Liver (tissue), 9 donors: ENCODE results near the gene FOXK2. TPM values are rescaled to one million over a fixed set of nuclear protein-coding genes. Genes with fewer than 3 reads are reported as not detected.
"Not testable (repeated sequence)": the region's sequence is repeated elsewhere in the genome, so short reads cannot be mapped to it uniquely, and the experiment has no call there.

Experiments
- DNase-seq: peaks from one replicate; pipeline ENCODE4 v3.0.0-alpha.2; 2017; ENCODE audit warnings: low spot score
- H3K27ac ChIP-seq, 2 donors: one replicate each; pipeline ENCODE4 v1.7.0; 2013; ENCODE audit warnings: inconsistent platforms in 2 of 2, low read length in 2 of 2, control low read depth in 1 of 2, low read depth in 1 of 2, mild to moderate bottlenecking in 1 of 2
- H3K27me3 ChIP-seq, 4 donors: one replicate each; pipeline versions ENCODE4 v1.6.1 to v1.7.0; 2013; ENCODE audit warnings: low read length in 3 of 4, inconsistent platforms in 1 of 4, mild to moderate bottlenecking in 1 of 4, moderate library complexity in 1 of 4; ENCODE audit not compliant: control insufficient read depth in 4 of 4, insufficient read depth in 4 of 4
- H3K36me3 ChIP-seq, 4 donors: one replicate each; pipeline versions ENCODE4 v1.6.1 to v1.7.0; 2013; ENCODE audit warnings: low read length in 3 of 4, mild to moderate bottlenecking in 3 of 4, low read depth in 1 of 4, moderate library complexity in 1 of 4; ENCODE audit not compliant: control insufficient read depth in 4 of 4, insufficient read depth in 3 of 4
- H3K4me1 ChIP-seq, 4 donors: one replicate each; pipeline versions ENCODE4 v1.6.1 to v1.7.0; 2013; ENCODE audit warnings: low read length in 3 of 4, mild to moderate bottlenecking in 3 of 4, moderate library complexity in 1 of 4; ENCODE audit not compliant: control insufficient read depth in 4 of 4, insufficient read depth in 4 of 4
- H3K4me3 ChIP-seq, 3 donors: one replicate each; pipeline versions ENCODE4 v1.6.1 to v1.7.0; 2013; ENCODE audit warnings: low read length in 3 of 3, control low read depth in 1 of 3, low read depth in 1 of 3, mild to moderate bottlenecking in 1 of 3
- H3K9ac ChIP-seq, 2 donors: one replicate each; pipeline ENCODE4 v1.7.0; 2013; ENCODE audit warnings: low read length in 2 of 2, mild to moderate bottlenecking in 2 of 2, moderate library complexity in 2 of 2, control low read depth in 1 of 2, low read depth in 1 of 2
- H3K9me3 ChIP-seq, 4 donors: one replicate each; pipeline versions ENCODE4 v1.6.1 to v1.7.0; 2013; ENCODE audit warnings: low read length in 3 of 4; ENCODE audit not compliant: control insufficient read depth in 4 of 4
- CTCF ChIP-seq: fragments of 150-350 bp; IDR thresholded peaks from 2 replicates; pipeline ENCODE4 v1.5.1; 2017; ENCODE audit warnings: improper control_type of control experiment, low read depth, low read length; ENCODE audit not compliant: missing input control
- EGR1 ChIP-seq, 2 donors: IDR thresholded peaks; 2 replicates each; pipeline ENCODE4 v1.6.1; 2016 to 2018; ENCODE audit warnings: antibody characterized with exemption in 2 of 2, low read depth in 2 of 2
- FOXA1 ChIP-seq: IDR thresholded peaks from 2 replicates; pipeline ENCODE4 v1.6.1; 2016; ENCODE audit warnings: antibody characterized with exemption
- FOXA2 ChIP-seq: IDR thresholded peaks from 2 replicates; pipeline ENCODE4 v1.6.1; 2016; ENCODE audit warnings: antibody characterized with exemption
- GABPA ChIP-seq, 2 donors: IDR thresholded peaks in 1 of 2; conservative IDR thresholded peaks in 1 of 2; 2 replicates each; pipeline ENCODE4 v1.6.1; 2016; ENCODE audit warnings: antibody characterized with exemption in 2 of 2, mild to moderate bottlenecking in 1 of 2, moderate library complexity in 1 of 2
- HNF4A ChIP-seq, 2 donors: conservative IDR thresholded peaks; 2 replicates each; pipeline ENCODE4 v1.6.1; 2016; ENCODE audit warnings: antibody characterized with exemption in 2 of 2, mild to moderate bottlenecking in 2 of 2
- HNF4G ChIP-seq: IDR thresholded peaks from 2 replicates; pipeline ENCODE4 v1.6.1; 2016; ENCODE audit warnings: antibody characterized with exemption
- JUND ChIP-seq, 2 donors: IDR thresholded peaks; 2 replicates each; pipeline ENCODE4 v1.6.1; 2016; ENCODE audit warnings: antibody characterized with exemption in 2 of 2
- MAX ChIP-seq: IDR thresholded peaks from 2 replicates; pipeline ENCODE4 v1.6.1; 2016; ENCODE audit warnings: antibody characterized with exemption
- NR2F2 ChIP-seq: IDR thresholded peaks from 2 replicates; pipeline ENCODE4 v1.6.1; 2016; ENCODE audit warnings: antibody characterized with exemption
- RAD21 ChIP-seq, 2 donors: IDR thresholded peaks; 2 replicates each; pipeline ENCODE4 v1.6.1; 2016; ENCODE audit warnings: antibody characterized with exemption in 2 of 2, mild to moderate bottlenecking in 2 of 2
- RXRA ChIP-seq, 2 donors: IDR thresholded peaks; 2 replicates each; pipeline ENCODE4 v1.6.1; 2017 to 2018; ENCODE audit warnings: antibody characterized with exemption in 2 of 2, mild to moderate bottlenecking in 1 of 2
- SP1 ChIP-seq: IDR thresholded peaks from 2 replicates; pipeline ENCODE4 v1.6.1; 2018; ENCODE audit warnings: antibody characterized with exemption, mild to moderate bottlenecking
- TAF1 ChIP-seq: conservative IDR thresholded peaks from 2 replicates; pipeline ENCODE4 v1.6.1; 2016; ENCODE audit warnings: antibody characterized with exemption, mild to moderate bottlenecking
- YY1 ChIP-seq: IDR thresholded peaks from 2 replicates; pipeline ENCODE4 v1.6.1; 2016; ENCODE audit warnings: antibody characterized with exemption, mild to moderate bottlenecking
- WGBS: extraction: QIAGEN DNeasy Blood & Tissue Kit; methylation state at CpG from one replicate; pipeline ENCODE4 v1.1.7; 2013; 5-methylcytosine and 5-hydroxymethylcytosine counted together
- polyA plus RNA-seq, 2 donors: library from polyadenylated mRNA; stranded (reverse) in 1 of 2; unstranded in 1 of 2; fragments of 200-250 nt in 1 of 2; fragments of >200 nt in 1 of 2; fragmentation: Nextera tagmentation in 1 of 2; extraction: Ambion mirVana in 1 of 2; gene quantifications; one replicate each; pipeline versions ENCODE4 v1.2.1 to v1.2.3, GENCODE V29; 2013 to 2015
- total RNA-seq, 2 donors: library from RNA; depleted of rRNA; stranded (reverse); fragments of >200 nt; gene quantifications; one replicate each; pipeline ENCODE4 v1.2.3, GENCODE V29; 2014
- TF ChIP-seq, protein P1 (sequence below): IDR thresholded peaks from 2 replicates; pipeline ENCODE4 v1.6.1; 2016; ENCODE audit warnings: antibody characterized with exemption
- TF ChIP-seq, protein P2 (sequence below): IDR thresholded peaks from 2 replicates; pipeline ENCODE4 v1.6.1; 2016; ENCODE audit warnings: antibody characterized with exemption
- TF ChIP-seq, protein P3 (sequence below): IDR thresholded peaks from 2 replicates; pipeline ENCODE4 v1.6.1; 2016; ENCODE audit warnings: antibody characterized with exemption, mild to moderate bottlenecking
- donor health status: healthy.
- donor health status: healthy.
- donor health status: healthy.
- donor health status: healthy.
- donor health status: healthy.

Gene FOXK2
- total and polyA plus RNA-seq, 4 donors = 3.1 to 16.2 (median 10.8) TPM

DNA sequence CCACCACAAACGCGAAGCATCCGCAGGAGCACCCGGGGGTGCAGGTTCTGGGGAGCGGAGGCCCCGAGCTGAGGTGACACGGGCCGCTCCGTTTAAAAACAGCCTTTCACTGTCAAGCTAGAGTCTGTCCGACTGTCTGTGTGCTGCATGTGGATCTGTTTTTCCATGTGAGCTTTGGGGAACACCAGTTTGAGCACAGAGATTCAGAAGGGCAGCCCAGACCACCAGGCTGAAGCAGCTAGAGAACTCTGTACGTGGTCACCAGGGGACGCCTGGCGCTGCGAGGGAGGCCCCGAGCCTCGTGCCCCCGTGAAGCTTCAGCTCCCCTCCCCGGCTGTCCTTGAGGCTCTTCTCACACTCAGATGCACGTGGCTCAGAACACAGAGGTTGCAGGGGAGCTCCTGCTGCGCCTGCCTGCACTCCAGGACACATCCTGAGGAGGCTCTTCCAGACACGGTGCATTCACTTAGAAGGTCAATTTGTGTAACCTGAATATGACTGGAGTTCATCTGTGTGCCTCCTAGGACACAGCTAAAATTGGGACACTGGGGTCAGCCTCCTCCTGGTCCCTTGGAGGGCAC, 15.7 kb upstream of the FOXK2 start:
- TF ChIP-seq, protein P1, sequence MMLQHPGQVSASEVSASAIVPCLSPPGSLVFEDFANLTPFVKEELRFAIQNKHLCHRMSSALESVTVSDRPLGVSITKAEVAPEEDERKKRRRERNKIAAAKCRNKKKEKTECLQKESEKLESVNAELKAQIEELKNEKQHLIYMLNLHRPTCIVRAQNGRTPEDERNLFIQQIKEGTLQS = no peak
- TF ChIP-seq TAF1 (no peak), FOXA1 (no peak), YY1 (no peak), HNF4G (no peak), SP1 (no peak)
- Histone ChIP-seq H3K4me3 (no peak overlapping the region), H3K9ac (no peak overlapping the region), H3K9me3 (no peaks in the 10 kb centered on the region), H3K27ac (no peak overlapping the region), H3K4me1 (peaks cover 0 to 13% (median 2%) of the 10 kb centered on the region in 4 donors), H3K36me3 (no peaks in the 10 kb centered on the region), H3K27me3 (no peaks in the 10 kb centered on the region)
- no peak for DNase-seq
- 91% methylated on average over 21 of the region's 21 CpGs for whole genome bisulfite sequencing

DNA sequence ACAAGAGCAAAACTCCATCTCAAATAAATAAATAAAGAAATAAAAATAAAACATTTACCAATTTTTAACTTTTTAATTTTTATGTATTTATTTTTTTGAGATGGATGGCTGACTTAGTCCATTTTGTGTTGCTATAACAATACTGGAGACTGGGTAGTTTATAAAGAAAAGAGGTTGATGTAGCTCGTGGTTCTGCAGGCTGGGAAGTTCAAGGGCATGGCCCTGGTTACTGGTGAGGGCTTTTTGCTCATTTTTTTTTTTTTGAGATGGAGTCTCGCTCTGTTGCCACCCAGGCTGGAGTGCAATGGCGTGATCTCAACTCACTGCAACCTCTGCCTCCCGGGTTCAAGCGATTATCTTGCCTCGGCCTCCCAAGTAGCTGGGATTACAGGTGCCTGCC, 14.2 kb upstream of the FOXK2 start:
- Histone ChIP-seq H3K4me3 (no peak overlapping the region), H3K9ac (no peak overlapping the region), H3K36me3 (no peaks in the 10 kb centered on the region), H3K9me3 (no peaks in the 10 kb centered on the region), H3K27me3 (no peaks in the 10 kb centered on the region), H3K4me1 (peaks cover 0 to 13% (median 2%) of the 10 kb centered on the region in 4 donors), H3K27ac (no peak overlapping the region)
- no peak for DNase-seq
- TF ChIP-seq RAD21 (IDR thresholded peaks at IDR 0.05) (no peak), YY1 (no peak), RXRA (IDR thresholded peaks at IDR 0.05) (no peak), NR2F2 (no peak), JUND (IDR thresholded peaks at IDR 0.05) (no peak), GABPA (IDR thresholded peaks at IDR 0.05 in 1 of 2, conservative IDR thresholded peaks at IDR 0.05 in 1 of 2) (no peak), EGR1 (IDR thresholded peaks at IDR 0.05; ENCODE audit: low read depth in 2 of 2) (no peak), CTCF (no peak), MAX (no peak), HNF4A (conservative IDR thresholded peaks at IDR 0.05) (no peak), SP1 (no peak), HNF4G (no peak), FOXA2 (no peak), FOXA1 (no peak)
- TF ChIP-seq, protein P2, sequence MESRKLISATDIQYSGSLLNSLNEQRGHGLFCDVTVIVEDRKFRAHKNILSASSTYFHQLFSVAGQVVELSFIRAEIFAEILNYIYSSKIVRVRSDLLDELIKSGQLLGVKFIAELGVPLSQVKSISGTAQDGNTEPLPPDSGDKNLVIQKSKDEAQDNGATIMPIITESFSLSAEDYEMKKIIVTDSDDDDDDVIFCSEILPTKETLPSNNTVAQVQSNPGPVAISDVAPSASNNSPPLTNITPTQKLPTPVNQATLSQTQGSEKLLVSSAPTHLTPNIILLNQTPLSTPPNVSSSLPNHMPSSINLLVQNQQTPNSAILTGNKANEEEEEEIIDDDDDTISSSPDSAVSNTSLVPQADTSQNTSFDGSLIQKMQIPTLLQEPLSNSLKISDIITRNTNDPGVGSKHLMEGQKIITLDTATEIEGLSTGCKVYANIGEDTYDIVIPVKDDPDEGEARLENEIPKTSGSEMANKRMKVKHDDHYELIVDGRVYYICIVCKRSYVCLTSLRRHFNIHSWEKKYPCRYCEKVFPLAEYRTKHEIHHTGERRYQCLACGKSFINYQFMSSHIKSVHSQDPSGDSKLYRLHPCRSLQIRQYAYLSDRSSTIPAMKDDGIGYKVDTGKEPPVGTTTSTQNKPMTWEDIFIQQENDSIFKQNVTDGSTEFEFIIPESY = no peak
- TF ChIP-seq, protein P1 = no peak
- TF ChIP-seq, protein P3, sequence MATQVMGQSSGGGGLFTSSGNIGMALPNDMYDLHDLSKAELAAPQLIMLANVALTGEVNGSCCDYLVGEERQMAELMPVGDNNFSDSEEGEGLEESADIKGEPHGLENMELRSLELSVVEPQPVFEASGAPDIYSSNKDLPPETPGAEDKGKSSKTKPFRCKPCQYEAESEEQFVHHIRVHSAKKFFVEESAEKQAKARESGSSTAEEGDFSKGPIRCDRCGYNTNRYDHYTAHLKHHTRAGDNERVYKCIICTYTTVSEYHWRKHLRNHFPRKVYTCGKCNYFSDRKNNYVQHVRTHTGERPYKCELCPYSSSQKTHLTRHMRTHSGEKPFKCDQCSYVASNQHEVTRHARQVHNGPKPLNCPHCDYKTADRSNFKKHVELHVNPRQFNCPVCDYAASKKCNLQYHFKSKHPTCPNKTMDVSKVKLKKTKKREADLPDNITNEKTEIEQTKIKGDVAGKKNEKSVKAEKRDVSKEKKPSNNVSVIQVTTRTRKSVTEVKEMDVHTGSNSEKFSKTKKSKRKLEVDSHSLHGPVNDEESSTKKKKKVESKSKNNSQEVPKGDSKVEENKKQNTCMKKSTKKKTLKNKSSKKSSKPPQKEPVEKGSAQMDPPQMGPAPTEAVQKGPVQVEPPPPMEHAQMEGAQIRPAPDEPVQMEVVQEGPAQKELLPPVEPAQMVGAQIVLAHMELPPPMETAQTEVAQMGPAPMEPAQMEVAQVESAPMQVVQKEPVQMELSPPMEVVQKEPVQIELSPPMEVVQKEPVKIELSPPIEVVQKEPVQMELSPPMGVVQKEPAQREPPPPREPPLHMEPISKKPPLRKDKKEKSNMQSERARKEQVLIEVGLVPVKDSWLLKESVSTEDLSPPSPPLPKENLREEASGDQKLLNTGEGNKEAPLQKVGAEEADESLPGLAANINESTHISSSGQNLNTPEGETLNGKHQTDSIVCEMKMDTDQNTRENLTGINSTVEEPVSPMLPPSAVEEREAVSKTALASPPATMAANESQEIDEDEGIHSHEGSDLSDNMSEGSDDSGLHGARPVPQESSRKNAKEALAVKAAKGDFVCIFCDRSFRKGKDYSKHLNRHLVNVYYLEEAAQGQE = no peak
- WGBS = 96% methylated on average over 6 of the region's 6 CpGs

DNA sequence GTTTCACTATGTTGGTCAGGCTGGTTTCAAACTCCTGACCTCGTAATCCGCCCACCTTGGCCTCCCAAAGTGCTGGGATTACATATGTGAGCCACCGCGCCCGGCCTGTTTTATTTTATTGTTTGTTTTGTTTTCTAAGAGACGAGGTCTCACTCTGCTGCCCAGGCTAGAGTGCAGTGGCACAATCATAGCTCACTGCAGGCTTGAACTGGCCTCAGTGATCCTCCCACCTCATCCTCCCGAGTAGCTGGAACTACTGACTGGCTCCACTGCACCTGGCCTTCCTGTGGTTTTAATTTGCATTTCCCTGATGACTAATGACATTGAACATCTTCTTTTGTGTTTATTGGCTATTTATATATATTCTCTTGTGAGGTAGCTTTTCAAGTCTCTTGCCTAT, 13.1 kb upstream of the FOXK2 start:
- not testable (repeated sequence) for H3K9me3 ChIP-seq, H3K9ac ChIP-seq, H3K27ac ChIP-seq, DNase-seq, H3K27me3 ChIP-seq, H3K4me3 ChIP-seq, H3K36me3 ChIP-seq
- peaks cover 0 to 13% (median 2%) of the 10 kb centered on the region in 4 donors for H3K4me1 ChIP-seq
- whole genome bisulfite sequencing = 79% methylated on average over 7 of the region's 7 CpGs
